Stimulated activated CD4-positive, alpha-beta T cell treated with anti-CD3 and anti-CD28 coated beads, Interleukin-1b, Interleukin-23, amount 100 ng/mL, for 1 hour (primary cell): Measurements from ENCODE around the gene SPATS2L.

ENCODE experiments used
- DNase-seq, 2 donors: peaks; one replicate each; pipeline ENCODE4 v3.0.0-alpha.2; 2020; ENCODE audit warnings: low read depth in 2 of 2

Gene SPATS2L

GRCh38 chr2:200348897-200349563 lies 42.5 kb downstream of the SPATS2L start:
- no peak for DNase-seq

GRCh38 chr2:200349868-200350267 lies 43.4 kb downstream of the SPATS2L start:
- no peak for DNase-seq

GRCh38 chr2:200350850-200351285 lies 44.4 kb downstream of the SPATS2L start:
- DNase-seq: no peak

- DNase-seq: no peak
Measured at GRCh38 chr2:200351815-200352214, 45.3 kb downstream of the SPATS2L start.

GRCh38 chr2:200352636-200353035 lies 46.1 kb downstream of the SPATS2L start:
- no peak for DNase-seq

- no peak for DNase-seq
Measured at GRCh38 chr2:200353120-200353519, 46.6 kb downstream of the SPATS2L start.

GRCh38 chr2:200353874-200354273 lies 47.4 kb downstream of the SPATS2L start:
- DNase-seq: no peak

- no peak for DNase-seq
Measured at GRCh38 chr2:200354833-200355751, 48.6 kb downstream of the SPATS2L start.

GRCh38 chr2:200356321-200356720 lies 49.8 kb downstream of the SPATS2L start:
- no peak for DNase-seq

GRCh38 chr2:200356857-200357384 lies 50.4 kb downstream of the SPATS2L start:
- no peak for DNase-seq

- DNase-seq: no peak
Measured at GRCh38 chr2:200357845-200358244, 51.4 kb downstream of the SPATS2L start.

GRCh38 chr2:200359552-200359951 lies 53.1 kb downstream of the SPATS2L start:
- no peak for DNase-seq

GRCh38 chr2:200360364-200360763 lies 53.9 kb downstream of the SPATS2L start:
- no peak for DNase-seq

GRCh38 chr2:200362202-200362917 lies 55.9 kb downstream of the SPATS2L start:
- no peak for DNase-seq

GRCh38 chr2:200363279-200363678 lies 56.8 kb downstream of the SPATS2L start:
- DNase-seq: no peak

GRCh38 chr2:200364142-200364541 lies 57.6 kb downstream of the SPATS2L start:
- DNase-seq: no peak

- DNase-seq: no peak
Measured at GRCh38 chr2:200364620-200365019, 58.1 kb downstream of the SPATS2L start.

- DNase-seq: no peak
Measured at GRCh38 chr2:200365209-200365608, 58.7 kb downstream of the SPATS2L start.

GRCh38 chr2:200367155-200367554 lies 60.7 kb downstream of the SPATS2L start:
- DNase-seq: no peak

GRCh38 chr2:200369886-200370285 lies 63.4 kb downstream of the SPATS2L start:
- no peak for DNase-seq

GRCh38 chr2:200373231-200373630 lies 66.7 kb downstream of the SPATS2L start:
- DNase-seq: no peak

GRCh38 chr2:200373973-200374416 lies 67.5 kb downstream of the SPATS2L start:
- DNase-seq: no peak
